Measurements from ENCODE around the gene SMIM15.
A peak's percentile ranks its signal among the peaks of the same experiment; 100 is the strongest.

SMIM15 gene

GRCh38 chr5:61159836-61160235 is 2.4 kb downstream of the SMIM15 start:
- no peak for DNase-seq (ENCODE audit: low read depth)

DNA sequence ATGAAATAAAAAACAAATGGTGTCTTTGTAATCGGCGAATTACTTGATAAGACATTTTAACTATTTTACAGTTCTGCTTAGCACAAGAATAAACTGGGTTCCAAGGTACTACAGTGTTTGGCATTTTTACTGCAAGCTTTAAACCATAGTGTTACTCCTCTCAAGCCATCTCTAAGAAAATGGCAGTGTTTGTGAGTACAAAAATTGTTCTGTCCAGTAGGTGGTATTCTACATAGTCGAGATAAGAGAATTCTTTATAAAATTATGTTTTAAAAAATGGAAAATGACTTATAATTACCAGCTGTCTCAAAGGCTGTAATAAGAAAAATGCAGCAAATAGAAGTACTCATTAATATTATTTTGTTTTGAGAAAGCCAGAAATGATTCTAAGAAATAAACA is 3.2 kb downstream of the SMIM15 start:
- DNase-seq (ENCODE audit: low read depth) = no peak

- DNase-seq (ENCODE audit: low read depth) = no peak
These were observed 10.4 kb downstream of the SMIM15 start for GRCh38 chr5:61151893-61152292.

GRCh38 chr5:61148515-61148914 is 13.8 kb downstream of the SMIM15 start:
- DNase-seq (ENCODE audit: low read depth) = peak; percentile 59

- no peak for DNase-seq (ENCODE audit: low read depth)
These were observed 19.5 kb downstream of the SMIM15 start for GRCh38 chr5:61142811-61143210.

DNA sequence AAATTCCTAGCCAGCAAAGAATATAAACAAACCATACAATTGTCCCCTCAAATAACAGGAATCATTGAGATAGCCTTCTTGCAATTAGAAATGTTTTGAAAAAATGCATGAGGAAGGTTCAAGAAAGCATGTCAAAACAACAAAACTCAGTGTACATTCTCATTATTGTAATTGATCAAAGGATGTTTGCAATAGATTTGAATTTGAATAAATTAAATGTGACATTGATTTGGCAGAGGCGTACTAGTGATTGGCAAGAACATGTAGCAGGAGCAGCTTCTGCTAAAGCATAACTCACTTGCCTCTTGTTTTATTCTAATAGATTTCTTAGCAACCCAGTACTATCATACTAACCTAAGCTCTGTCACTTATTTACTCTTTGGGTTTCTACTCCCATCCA is 19.9 kb downstream of the SMIM15 start:
- no peak for DNase-seq (ENCODE audit: low read depth)

DNA sequence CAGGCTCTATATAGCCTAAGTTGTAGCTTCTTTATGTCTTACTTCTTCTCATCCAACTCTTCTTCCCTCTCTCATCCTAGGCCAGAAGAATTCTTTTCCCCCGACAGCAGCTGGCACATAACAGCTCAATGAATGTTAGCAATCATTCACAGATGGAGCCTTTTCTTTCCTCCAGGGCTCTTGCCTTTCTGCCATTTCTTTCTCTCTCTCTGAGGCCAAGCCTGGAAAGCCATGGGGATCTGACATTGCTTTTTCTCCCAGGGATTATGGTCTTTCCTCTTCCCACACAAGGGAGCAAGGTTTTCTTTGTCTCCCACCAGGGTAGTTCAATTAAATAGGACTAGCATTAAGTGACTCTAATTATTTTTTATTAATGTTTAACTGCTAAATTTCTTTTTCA is 20.5 kb downstream of the SMIM15 start:
- DNase-seq (ENCODE audit: low read depth) = no peak

GRCh38 chr5:61139931-61140330 is 22.3 kb downstream of the SMIM15 start:
- no peak for DNase-seq (ENCODE audit: low read depth)

GRCh38 chr5:61139094-61139873 is 23.0 kb downstream of the SMIM15 start:
- DNase-seq (ENCODE audit: low read depth) = no peak

DNA sequence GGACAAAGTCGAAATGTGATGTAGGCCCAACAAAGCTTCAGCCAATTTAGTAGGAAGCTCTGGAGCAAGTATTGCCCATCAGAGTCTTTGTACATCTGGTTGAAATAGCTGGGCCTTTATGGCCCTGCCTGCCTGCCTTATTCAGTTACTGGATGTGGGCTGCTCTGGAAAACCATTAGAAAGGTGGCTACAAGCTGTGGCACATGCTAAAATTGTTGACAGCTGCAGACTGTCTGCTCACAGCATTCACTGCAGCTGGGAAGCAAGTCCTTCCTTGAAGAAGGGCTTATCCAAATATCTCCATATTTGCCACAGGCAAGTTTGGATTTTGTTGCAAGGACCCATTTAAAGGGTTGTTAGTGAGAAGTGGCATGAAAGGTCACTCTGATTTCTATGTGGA is 24.4 kb downstream of the SMIM15 start:
- DNase-seq (ENCODE audit: low read depth) = no peak

GRCh38 chr5:61132559-61132958 is 29.7 kb downstream of the SMIM15 start:
- no peak for DNase-seq (ENCODE audit: low read depth)

GRCh38 chr5:61130289-61130688 is 32.0 kb downstream of the SMIM15 start:
- no peak for DNase-seq (ENCODE audit: low read depth)

DNA sequence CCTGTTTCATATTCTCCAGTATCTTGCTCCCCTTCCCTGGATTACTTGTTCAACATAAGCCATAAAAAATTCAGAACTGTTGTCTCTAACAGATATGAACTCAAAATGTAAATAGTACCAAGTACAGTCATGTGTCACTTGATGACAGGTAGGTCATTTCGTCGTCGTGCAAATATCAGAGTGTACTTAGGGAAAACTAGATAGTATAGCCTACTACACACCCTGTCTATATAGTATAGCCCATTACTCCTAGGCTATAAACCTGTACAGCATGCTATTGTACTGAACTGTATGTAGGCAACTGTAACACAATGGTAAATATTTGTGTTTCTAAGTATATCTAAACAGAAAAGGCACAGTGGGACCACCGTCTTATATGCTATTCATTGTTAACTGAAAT is 39.1 kb downstream of the SMIM15 start:
- DNase-seq (ENCODE audit: low read depth) = no peak

DNA sequence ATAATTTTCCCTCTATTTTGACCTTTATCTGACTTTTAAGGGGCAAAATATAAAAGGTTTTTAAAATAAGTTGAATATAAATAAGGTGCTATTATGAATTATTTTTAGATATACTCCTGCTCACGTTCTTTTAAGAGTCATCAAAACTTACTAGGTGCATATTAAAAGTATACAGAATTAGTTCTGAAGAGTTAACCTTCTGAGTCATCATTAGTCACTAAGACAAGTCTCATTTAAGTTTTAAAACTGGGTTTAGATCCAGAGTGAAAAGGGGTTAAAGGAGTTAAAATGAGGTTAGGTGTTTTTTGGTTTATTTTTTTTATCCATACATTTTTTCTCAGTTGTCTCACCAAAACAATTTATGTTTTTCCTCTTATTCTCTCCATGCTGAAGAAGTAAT is 41.7 kb downstream of the SMIM15 start:
- no peak for DNase-seq (ENCODE audit: low read depth)

DNA sequence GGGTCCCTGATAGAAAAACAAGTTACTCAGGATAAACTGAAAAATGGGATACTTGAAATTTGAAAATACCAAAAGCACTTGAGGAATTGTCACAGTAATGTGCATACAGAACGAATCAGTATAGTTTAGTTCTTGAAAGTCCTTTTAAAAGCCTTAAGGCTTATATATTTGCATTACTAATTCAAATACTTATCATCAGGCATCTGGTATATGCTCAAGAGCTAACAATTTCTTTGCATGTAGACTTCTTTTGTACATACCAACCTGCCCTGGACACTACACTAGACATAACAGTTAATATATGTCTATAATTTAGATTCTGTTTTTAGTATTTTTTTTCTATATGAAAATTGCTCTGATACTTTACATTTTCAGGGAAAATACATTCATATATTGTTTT is 43.2 kb downstream of the SMIM15 start:
- no peak for DNase-seq (ENCODE audit: low read depth)

DNA sequence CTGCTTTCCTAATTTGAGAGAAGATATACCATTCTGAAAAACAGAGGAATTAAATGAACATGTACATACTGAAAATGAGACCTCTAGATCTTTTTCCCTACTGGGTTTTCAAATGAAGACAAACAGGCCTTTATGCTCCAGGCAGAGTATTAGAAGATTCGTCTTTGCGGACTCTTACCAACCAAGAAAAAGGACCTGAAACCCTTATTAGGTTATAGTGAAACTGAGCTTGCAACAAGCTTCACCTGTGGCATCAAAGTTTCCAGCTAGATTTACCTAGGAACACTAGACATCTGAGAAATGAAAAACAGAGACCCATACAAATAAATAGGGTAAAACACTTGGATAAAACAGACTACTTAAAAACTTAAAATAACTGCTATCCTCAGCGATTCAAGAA is 46.3 kb downstream of the SMIM15 start:
- DNase-seq (ENCODE audit: low read depth) = no peak

DNA sequence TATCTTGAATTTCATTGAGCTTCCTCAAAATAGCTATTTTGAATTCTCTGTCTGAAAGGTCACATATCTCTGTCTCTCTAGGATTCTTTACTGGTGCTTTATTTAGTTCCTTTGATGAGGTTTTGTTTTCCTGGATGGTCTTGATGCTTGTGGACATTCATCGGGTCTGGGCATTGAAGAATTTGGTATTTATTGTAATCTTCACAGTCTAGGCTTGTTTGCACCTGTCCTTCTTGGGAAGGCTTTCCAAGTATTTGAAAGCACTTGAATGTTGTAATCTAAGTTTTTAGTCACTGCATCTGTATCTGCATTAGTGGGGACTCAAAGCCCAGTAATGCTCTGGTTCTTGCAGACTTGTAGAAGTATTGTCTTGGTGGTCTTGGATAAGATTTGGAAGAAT is 47.8 kb downstream of the SMIM15 start:
- no peak for DNase-seq (ENCODE audit: low read depth)
